CD4-positive, alpha-beta T cell treated with Interferon alpha-2 for 1 hour (primary cell): ENCODE measurements around the gene PIP4K2A.

ENCODE experiments used
- DNase-seq, 2 donors: peaks; one replicate each; pipeline ENCODE4 v3.0.0-alpha.2; 2020 to 2022

The PIP4K2A gene

DNA sequence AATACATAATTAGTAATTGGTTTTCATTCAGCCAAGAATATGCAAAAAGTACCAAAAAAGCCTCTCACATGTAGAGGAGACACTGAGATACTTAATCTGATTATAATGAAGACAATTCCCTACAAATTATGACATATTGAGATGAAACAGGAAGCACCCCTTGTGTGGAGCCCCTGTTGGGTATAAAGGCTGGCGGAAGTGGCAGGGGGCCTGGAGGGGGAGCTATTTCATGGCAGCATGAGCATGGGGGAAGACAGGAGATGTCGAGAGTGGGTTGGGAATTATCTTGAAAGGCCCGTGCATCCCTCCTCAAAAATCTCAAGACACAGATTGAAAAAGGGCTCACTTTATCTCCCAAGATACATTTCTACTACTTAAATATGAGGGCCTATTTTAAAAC, 96.9 kb downstream of the PIP4K2A start:
- no peak for DNase-seq

GRCh38 chr10:22617051-22617450, 97.3 kb downstream of the PIP4K2A start:
- DNase-seq: no peak

DNA sequence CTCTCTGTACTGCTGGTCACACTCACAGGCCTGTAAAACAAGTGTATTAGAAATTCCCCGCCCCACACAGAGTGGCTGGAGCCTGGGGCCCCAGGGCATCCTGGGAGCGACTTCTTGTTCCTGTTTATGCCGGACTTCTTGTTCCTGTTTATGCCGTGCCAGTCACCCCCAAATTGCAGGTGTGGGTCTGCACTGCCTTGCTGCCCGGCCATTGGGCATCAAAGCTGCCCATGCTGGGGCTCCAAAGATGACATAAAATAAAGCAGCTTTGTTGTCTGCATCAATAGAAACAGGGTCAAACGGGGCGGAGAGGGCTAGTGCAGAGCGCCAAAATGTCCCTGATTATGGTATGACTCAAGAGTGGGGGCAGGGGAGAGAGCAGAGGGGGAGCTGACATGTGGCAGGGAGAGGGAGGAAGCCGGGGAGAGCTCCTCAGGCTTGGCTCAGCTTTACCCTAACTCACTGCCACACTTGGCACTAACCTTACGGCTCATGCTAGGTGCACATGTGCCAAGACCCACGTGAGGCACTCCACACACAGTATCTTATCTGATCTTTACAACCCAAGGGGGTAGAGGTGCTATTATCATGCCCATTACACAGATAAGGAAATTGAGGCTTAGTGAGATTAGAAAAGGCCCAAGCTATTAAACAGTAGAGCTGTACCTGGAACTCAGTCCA, 98.4 kb downstream of the PIP4K2A start:
- DNase-seq: peak; percentile 53 to 74

GRCh38 chr10:22615101-22615500, 99.3 kb downstream of the PIP4K2A start:
- DNase-seq: no peak

DNA sequence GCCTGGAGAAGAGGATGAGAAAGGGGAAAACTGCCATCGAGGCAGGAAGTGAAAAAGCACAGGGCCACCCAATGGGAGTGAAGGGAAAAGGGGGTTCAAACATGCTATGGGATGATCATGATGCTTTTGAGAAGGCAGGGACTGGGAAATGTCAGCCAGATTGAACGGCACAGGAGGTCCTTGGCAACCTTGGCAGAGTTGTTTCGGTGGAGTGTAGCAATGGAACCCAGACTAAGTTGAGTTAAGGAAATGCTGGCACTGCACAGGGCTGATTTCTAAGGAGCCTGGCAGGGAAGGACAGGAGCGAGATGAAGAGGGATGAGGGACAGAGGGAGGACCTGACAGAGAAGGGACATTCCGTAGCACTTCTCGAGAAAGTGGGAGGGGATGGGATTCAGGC, 101.4 kb downstream of the PIP4K2A start:
- DNase-seq: no peak

- peak; percentile 21 to 57 for DNase-seq
Measured at GRCh38 chr10:22612318-22612717, 102.1 kb downstream of the PIP4K2A start.

- peak; percentile 84 to 91 for DNase-seq
Measured at GRCh38 chr10:22611425-22612115, 102.8 kb downstream of the PIP4K2A start.

- no peak for DNase-seq
Measured at GRCh38 chr10:22610610-22611009, 103.8 kb downstream of the PIP4K2A start.

DNA sequence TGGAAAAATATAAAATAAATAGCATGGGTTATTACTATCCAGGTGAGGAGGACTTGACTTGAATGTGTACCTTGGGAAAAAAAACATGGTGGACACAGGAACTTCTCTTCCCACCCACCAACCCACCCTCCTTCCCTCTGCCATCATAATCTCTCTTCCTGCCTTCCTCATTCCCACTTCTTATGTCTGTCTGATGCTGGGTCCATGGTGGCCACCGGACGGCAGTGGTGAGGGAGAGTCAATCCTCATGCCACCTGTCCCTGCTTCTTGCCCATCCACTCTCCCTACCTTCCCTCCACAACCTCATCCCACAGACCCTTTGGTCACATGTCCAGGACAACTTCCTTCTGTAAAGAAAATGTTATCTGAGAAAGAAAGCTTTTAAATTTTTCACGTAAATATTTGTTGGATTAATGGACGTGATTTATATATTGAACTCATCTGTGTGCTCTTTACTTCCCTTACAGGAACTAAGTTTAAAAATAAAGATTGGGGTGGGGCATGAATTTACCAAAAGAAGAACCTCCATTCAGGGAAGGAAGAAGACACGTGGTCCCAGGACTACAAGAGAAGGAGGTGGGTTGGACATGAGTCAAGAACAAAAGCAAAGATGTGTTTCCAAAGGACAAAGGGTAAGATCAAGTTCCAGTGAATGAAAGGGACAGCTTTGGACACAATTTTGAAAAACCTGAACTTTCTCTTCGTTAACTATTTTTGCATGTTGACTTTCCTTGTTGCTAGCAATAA, 104.5 kb downstream of the PIP4K2A start:
- no peak for DNase-seq

GRCh38 chr10:22609251-22609650, 105.1 kb downstream of the PIP4K2A start:
- no peak for DNase-seq

DNA sequence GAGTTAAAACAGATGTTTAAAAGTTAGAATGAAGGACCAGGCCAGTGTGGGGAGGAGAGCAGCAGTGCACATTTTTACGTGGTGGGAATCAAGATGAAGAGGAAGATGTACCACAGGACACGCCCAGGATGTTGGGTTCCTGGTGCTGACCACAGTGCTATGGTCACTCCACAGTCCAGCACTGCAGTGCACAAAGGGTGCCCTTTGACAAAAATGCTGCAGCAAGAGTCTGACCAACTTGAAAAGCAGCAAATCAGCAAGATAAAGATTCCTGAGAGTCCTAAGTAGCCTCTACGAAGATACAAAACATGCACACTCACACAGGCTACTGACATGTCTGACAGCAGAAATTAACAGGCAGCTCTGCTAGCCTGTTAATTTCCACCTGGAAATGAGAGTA, 107.1 kb downstream of the PIP4K2A start:
- no peak for DNase-seq

DNA sequence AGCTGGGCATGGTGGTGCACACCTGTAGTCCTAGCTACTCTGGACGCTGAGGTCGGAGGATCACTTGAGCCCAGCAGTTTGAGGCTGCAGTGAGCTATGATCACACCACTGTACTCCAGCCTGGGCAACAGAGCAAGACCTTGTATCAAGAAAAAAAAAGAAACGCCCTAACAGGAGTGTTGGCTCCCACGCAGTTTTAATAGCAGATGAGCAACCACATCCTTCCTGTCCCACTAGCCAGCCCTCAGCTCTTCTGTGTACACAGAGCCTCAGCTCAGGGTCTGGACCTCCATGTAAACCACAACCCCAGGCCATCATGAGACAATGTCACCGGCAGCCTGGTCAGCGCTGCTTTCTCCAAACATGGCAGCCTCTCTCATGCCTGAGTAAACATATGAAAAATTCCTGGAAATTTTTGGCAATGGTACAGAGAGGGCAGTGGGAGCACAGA, 108.2 kb downstream of the PIP4K2A start:
- peak; percentile 68 to 72 for DNase-seq

DNA sequence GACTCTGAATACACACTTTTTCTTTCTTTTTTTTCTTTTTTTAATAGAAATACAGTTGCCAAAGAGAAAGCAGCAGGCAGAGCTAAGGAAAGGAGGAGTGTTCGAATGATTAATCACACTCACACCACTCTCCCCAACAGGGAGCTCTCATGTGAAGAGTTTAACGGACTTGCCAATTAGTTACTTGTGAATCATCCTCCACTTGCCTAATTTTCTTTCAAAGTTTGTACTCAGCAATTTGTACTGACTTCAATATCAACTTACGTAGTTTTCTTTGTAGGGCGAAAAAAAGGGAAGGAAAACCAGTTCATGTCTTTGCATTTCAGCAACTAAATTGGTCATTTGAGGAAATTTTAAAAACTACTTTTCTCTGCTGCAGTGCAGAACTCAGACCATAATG, 109.2 kb downstream of the PIP4K2A start:
- DNase-seq: no peak

DNA sequence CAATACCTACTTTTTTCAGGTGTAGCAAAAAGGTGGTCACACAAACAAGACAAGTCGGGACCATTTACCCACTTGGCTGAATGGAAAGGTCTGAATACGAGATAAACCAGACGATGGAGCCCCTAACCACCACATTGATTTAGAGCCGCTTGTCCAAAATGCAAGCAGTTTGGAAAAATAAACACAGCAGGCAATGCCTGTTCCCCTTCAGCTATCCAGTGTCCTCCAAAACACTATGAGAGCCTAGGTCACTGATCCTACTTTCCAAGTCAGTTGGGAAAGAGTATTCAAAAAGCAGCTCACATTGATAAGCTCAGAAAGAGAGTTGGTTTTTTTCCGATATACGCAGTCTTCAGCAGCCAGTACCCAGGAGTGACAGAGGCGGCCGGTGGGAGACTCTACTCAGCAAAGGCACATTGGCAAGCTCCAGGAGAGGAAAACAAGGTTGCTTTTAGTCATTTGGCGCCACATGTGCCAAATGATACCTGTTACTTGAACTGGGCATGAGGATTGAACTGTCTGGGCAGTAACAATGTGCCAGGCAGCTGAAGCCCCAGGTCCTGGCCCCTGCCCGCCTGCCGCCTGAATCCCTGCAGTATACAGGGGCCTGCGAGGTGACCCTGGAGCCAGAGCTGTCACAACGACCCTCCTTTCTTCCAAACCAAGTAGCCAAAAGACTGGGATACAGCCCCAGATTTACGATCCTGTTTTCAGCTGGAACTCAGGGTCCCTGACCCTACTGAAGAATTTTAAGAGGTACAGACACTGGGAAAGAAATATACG, 109.8 kb downstream of the PIP4K2A start:
- no peak for DNase-seq

DNA sequence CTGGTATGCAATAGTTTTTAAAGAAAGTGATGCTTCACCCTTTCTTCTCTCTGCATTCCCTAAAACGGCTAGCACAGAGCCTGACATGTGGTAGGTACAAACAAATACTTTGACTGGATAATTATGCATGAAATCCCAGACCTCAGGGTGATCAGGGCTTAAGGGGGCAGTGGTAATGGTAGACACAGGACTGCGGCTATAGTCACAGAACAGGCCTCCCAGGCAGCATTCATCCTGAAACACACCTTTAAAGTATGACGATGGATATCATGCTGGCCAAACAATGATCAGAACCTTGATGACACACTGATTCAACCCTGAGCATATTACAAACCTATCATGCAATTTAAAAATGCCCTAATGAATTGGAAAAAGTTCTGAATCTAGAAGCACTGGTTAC, 110.8 kb downstream of the PIP4K2A start:
- no peak for DNase-seq

GRCh38 chr10:22601618-22602017, 112.8 kb downstream of the PIP4K2A start:
- no peak for DNase-seq

GRCh38 chr10:22599636-22600228, 114.6 kb downstream of the PIP4K2A start:
- DNase-seq: no peak

DNA sequence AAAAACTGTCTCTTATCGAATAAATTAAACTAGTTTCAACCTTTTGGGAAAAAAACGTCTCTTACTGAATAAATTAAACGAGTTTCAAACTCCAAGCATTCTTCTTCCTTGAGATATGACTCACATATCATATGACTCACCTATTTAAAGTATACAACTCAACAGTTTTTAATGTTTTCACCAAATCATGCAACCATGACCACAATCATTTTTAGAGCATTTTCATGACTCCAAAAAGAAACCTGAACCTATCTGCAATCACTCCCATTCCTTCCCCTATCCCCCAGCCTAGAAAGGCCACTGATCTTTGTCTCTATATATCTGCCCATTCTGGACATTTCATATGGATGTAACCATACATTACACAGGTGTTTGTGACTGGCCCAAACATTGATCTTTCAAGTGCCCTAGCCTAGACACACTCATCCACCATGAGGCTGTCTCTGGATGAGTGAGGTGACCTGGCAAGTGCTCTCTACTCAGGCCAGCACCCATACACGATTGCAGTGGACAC, 115.3 kb downstream of the PIP4K2A start:
- DNase-seq: no peak

DNA sequence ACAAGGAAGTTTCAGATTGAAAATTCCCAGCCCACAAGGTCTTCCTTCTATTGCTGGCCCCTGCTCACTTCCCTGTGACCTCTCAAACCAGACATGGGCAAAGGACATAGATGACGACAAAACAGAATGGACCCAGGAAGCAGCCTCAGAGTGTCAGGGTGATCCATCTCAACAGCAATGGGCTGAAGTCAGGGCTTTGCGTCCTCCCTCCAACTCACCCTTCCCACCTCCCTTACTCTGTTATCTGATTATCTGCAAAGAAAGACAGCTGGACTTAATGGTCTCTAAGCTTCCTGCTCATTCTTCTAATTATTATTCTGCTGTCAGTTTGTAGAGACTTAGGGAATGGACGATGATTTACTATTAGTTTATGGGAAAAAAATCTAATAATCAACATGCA, 115.9 kb downstream of the PIP4K2A start:
- DNase-seq: no peak

- DNase-seq: peak; percentile 28 to 60
Measured at GRCh38 chr10:22597138-22597537, 117.2 kb downstream of the PIP4K2A start.

DNA sequence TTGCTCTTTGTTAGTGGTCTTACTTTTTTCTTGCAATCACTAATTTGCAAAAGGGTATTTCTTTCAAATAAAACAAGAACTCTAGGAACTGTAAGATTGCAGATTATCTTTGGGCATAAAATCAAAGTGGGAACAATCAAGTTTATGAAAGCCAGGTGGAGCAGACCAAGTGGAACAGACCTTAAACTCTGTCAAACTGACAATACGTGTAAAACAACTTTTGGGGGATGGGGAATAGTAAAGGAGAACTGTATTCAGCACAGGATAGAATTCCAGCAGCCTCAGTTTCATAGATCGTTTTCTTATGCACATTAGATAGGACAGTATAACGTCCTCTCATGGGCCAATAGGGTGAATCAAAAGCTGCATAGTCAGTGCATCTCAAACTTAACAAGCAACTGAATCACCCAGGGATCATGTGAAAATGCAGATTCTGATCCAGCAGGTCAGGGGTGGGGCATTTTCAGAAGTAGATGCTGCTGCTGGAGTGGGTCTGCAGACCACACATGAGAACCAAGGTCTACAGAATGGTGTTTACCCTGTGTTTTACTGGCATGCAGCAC, 120.7 kb downstream of the PIP4K2A start:
- DNase-seq: no peak

DNA sequence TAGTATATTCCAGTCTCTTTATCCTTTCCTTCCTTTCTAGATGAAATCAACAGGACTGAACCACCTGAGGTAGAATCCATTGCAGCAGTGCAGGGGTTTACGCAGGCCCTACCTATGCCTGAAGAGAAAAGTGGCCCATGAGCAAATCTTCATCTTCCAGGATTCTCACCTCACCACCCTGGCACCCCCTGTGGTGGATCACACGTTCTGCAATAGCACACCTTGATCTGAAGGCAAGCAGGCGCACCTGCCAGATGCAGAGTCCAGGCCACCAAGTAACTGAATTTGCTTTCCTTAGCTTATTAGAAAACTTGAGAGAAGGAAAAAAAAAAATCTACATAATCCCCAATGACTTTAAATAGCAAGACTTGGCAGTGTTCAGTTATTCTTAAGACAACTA, 121.4 kb downstream of the PIP4K2A start:
- DNase-seq: no peak
